ENCODE results near the gene COL4A1. TPM values are rescaled to one million over a fixed set of nuclear protein-coding genes. Genes with fewer than 3 reads are reported as not detected.

Gene COL4A1
- polyA plus RNA-seq, 1 donor (not counting 4 experiments of a cell fraction or from before 2014, with no cell fraction given): 22.3 TPM

DNA sequence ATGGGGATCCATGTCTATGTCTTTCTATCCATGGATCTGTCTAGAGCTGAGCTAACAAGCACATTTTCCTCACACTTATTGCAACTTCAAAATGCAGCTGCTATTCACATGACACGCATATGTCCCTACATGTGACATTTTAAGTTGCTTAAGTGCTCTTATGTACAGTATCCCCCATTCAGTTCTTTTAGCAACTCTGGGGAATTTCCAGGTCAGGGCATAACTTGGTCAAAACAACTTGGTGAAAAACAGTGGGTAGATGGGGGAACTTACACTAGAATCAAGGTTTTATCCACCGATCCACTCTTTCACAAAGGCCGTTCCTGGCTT lies 73.0 kb downstream of the COL4A1 start:
- dilution Hi-C loops (cut with MboI; ENCODE audit: extremely low pct_ligation_motif_present, low sequenced_read_pairs): no loop called here
- DNase-seq (ENCODE audit: low read depth, low spot score) (no peak), FAIRE-seq (no peak)
- H3K79me2 ChIP-seq (ENCODE audit: control insufficient read depth, insufficient read depth, low read length): no peaks in the 10 kb centered on the region
- H3K27ac ChIP-seq (ENCODE audit: control insufficient read depth, insufficient read depth, low read length): no peak overlapping the region
- no peaks in the 10 kb centered on the region for H3K9me1 ChIP-seq (ENCODE audit: control insufficient read depth, extremely low read depth, insufficient read depth, low read length)
- H3K4me3 ChIP-seq (ENCODE audit: control insufficient read depth in 2 of 3, extremely low read depth in 1 of 3, insufficient read depth in 2 of 3, low read depth in 1 of 3, low read length in 3 of 3): no peak overlapping the region
- no peak overlapping the region for H2AFZ ChIP-seq (ENCODE audit: control insufficient read depth, low read length)
- H3K36me3 ChIP-seq (ENCODE audit: control insufficient read depth in 2 of 2, extremely low read depth in 1 of 2, insufficient read depth in 2 of 2, low read length in 2 of 2): no peaks in the 10 kb centered on the region
- no peak overlapping the region for H3K4me2 ChIP-seq (ENCODE audit: control insufficient read depth, extremely low read depth, insufficient read depth, low read depth, low read length)
- H3K9me3 ChIP-seq (ENCODE audit: control insufficient read depth, low read depth, low read length): no peaks in the 10 kb centered on the region
- H3K4me1 ChIP-seq (ENCODE audit: control insufficient read depth, extremely low read depth, insufficient read depth, low read length): peaks cover 15% of the 10 kb centered on the region
- TF ChIP-seq, protein P1, sequence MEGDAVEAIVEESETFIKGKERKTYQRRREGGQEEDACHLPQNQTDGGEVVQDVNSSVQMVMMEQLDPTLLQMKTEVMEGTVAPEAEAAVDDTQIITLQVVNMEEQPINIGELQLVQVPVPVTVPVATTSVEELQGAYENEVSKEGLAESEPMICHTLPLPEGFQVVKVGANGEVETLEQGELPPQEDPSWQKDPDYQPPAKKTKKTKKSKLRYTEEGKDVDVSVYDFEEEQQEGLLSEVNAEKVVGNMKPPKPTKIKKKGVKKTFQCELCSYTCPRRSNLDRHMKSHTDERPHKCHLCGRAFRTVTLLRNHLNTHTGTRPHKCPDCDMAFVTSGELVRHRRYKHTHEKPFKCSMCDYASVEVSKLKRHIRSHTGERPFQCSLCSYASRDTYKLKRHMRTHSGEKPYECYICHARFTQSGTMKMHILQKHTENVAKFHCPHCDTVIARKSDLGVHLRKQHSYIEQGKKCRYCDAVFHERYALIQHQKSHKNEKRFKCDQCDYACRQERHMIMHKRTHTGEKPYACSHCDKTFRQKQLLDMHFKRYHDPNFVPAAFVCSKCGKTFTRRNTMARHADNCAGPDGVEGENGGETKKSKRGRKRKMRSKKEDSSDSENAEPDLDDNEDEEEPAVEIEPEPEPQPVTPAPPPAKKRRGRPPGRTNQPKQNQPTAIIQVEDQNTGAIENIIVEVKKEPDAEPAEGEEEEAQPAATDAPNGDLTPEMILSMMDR (optimal IDR thresholded peaks at IDR 0.05 in 1 of 3, IDR thresholded peaks at IDR 0.05 in 1 of 3, conservative IDR thresholded peaks at IDR 0.05 in 1 of 3; ENCODE audit: extremely low read depth in 1 of 3, insufficient read depth in 2 of 3, low read length in 3 of 3): no peak
- no peak for TF ChIP-seq EZH2 (IDR thresholded peaks at IDR 0.05; ENCODE audit: low read length)
- H3K9ac ChIP-seq (ENCODE audit: control insufficient read depth, extremely low read depth, insufficient read depth, low read length): no peak overlapping the region
- H4K20me1 ChIP-seq (ENCODE audit: control insufficient read depth, extremely low read depth, insufficient read depth, low read length): no peaks in the 10 kb centered on the region
- H3K27me3 ChIP-seq (ENCODE audit: control insufficient read depth, extremely low read depth, insufficient read depth, low read length): no peaks in the 10 kb centered on the region

DNA sequence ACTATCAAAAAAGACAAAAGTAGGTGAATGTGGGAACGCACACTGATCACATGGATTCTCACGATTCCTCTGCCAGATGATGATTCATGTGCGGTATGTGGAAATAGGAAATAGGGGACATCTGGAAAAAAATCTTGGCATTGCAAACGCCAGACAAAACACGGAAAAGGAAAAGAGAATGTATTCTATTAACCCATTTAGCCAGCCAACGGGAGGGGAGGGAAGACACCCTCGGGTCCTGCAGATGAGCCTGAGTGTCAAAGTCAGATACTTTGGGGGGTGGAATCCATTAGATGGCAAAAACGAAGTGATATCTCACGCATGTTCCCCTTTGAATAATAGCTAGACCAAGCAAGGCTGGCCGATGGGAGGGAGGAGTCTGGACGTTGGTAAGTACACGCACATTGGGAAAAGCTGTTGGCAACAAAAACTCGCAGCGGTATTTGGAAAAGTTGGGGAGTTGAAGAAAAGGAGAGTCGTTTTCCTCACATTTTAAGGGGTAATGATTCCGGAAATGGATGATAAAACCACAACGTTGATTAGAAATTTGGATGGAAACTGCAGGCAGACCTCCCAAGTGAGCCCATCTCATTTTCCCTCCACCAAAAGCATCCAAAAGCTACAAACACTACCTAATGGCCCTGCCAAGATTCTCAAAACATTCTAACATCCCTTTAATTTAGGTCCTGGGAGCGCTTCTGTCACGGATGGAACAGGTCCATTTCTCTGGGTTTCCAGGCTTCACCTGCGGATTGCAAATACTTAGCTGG lies 73.6 kb downstream of the COL4A1 start:
- FAIRE-seq (no peak), DNase-seq (ENCODE audit: low read depth, low spot score) (no peak)
- H3K4me1 ChIP-seq (ENCODE audit: control insufficient read depth, extremely low read depth, insufficient read depth, low read length): peaks cover 15% of the 10 kb centered on the region
- H3K79me2 ChIP-seq (ENCODE audit: control insufficient read depth, insufficient read depth, low read length): no peaks in the 10 kb centered on the region
- H2AFZ ChIP-seq (ENCODE audit: control insufficient read depth, low read length): no peak overlapping the region
- H4K20me1 ChIP-seq (ENCODE audit: control insufficient read depth, extremely low read depth, insufficient read depth, low read length): no peaks in the 10 kb centered on the region
- dilution Hi-C loops (cut with MboI; ENCODE audit: extremely low pct_ligation_motif_present, low sequenced_read_pairs): no loop called here
- TF ChIP-seq EZH2 (IDR thresholded peaks at IDR 0.05; ENCODE audit: low read length): no peak
- TF ChIP-seq, protein P1 (optimal IDR thresholded peaks at IDR 0.05 in 1 of 3, IDR thresholded peaks at IDR 0.05 in 1 of 3, conservative IDR thresholded peaks at IDR 0.05 in 1 of 3; ENCODE audit: extremely low read depth in 1 of 3, insufficient read depth in 2 of 3, low read length in 3 of 3): no peak
- H3K4me3 ChIP-seq (ENCODE audit: control insufficient read depth in 2 of 3, extremely low read depth in 1 of 3, insufficient read depth in 2 of 3, low read depth in 1 of 3, low read length in 3 of 3): no peak overlapping the region
- H3K27ac ChIP-seq (ENCODE audit: control insufficient read depth, insufficient read depth, low read length): no peak overlapping the region
- no peaks in the 10 kb centered on the region for H3K9me3 ChIP-seq (ENCODE audit: control insufficient read depth, low read depth, low read length)
- H3K9me1 ChIP-seq (ENCODE audit: control insufficient read depth, extremely low read depth, insufficient read depth, low read length): no peaks in the 10 kb centered on the region
- no peaks in the 10 kb centered on the region for H3K27me3 ChIP-seq (ENCODE audit: control insufficient read depth, extremely low read depth, insufficient read depth, low read length)
- no peak overlapping the region for H3K9ac ChIP-seq (ENCODE audit: control insufficient read depth, extremely low read depth, insufficient read depth, low read length)
- H3K36me3 ChIP-seq (ENCODE audit: control insufficient read depth in 2 of 2, extremely low read depth in 1 of 2, insufficient read depth in 2 of 2, low read length in 2 of 2): no peaks in the 10 kb centered on the region
- no peak overlapping the region for H3K4me2 ChIP-seq (ENCODE audit: control insufficient read depth, extremely low read depth, insufficient read depth, low read depth, low read length)

Measured in keratinocyte (primary cell).